ENCODE results near the gene KRT2. TPM values are rescaled to one million over a fixed set of nuclear protein-coding genes. Genes with fewer than 3 reads are reported as not detected.
A peak's percentile ranks its signal among the peaks of the same experiment; 100 is the strongest.

KRT2 gene
- total and polyA plus RNA-seq, 2 of the 8 experiments (the other 6 are each of a cell fraction or from before 2014, with no cell fraction given): not detected

DNA sequence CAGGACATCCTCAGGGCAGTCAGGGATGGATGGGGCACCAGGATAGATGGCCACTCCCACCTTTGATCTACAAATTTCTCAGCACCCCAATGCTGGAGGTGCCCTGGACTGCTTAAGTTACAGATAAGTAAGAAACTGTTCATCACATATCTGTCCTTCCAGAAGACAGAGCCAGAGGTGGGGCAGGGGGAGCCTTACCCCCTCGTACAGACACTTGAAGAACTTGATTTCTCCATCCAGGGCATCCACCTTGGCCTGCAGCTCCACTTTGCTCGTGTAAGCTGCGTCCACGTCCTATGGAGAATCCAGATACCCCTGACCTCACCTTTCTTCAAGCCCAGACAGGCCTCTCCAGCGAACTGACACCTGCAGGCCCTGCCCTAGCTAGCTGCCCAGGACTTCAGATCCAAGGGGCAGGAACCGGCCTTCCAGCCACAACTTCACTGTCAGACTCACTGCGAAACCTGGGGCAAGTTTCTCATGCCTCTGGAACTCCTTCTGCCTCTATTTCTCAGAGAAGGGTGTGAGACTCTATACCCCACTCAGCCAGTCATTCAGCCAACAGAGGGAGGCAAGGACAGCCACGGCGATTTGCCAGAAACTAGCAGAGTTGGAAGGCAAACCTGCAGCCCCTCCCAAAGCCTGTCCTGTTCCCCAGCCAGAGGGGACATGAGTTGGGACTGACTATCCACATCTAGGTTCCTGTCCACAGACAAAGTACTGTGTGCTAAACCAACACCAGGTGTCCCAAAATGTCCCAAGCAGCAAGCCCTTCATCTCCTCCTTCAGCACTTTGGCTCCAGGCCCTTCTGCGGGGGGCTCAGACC, 37.4 kb downstream of the KRT2 start:
- no peak overlapping the region for H3K9ac ChIP-seq (replicated peaks in 1 of 4; ENCODE audit: extremely low read depth in 1 of 4, low read depth in 3 of 4, low read length in 3 of 4)
- ChIA-PET POLR2A (ENCODE audit: partially characterized antibody) (no interaction called here), CTCF (ENCODE audit: partially characterized antibody) (interaction anchor here (1.0 kb wide), 2 partner anchors 92 to 255 kb away, joined by 3 read pairs; no protein-coding TSS in a partner anchor)
- H3K27ac ChIP-seq (ENCODE audit: low read depth, low read length): no peak overlapping the region
- WGBS, 2 experiments (ENCODE audit: extremely low coverage in 1 of 2, insufficient coverage in 1 of 2, insufficient read length in 1 of 2, insufficient replicate concordance in 2 of 2, low coverage in 1 of 2, low lambda C conversion rate in 2 of 2, missing lambda C conversion rate in 1 of 2): 88% methylated on average over 10 of the region's 10 CpGs; no CpG with 5 or more reads in 1 of the 2 experiments
- H3K79me1 ChIP-seq (ENCODE audit: low read depth, low read length): no peaks in the 10 kb centered on the region
- H3K9me3 ChIP-seq (ENCODE audit: insufficient read depth in 2 of 2, low read depth in 1 of 2, low read length in 1 of 2): no peaks in the 10 kb centered on the region
- H3K4me2 ChIP-seq (ENCODE audit: insufficient read depth in 1 of 2, low read depth in 2 of 2, low read length in 2 of 2): no peak overlapping the region
- H4K5ac ChIP-seq (ENCODE audit: insufficient read length, low read depth, low read length): no peak overlapping the region
- H2AFZ ChIP-seq (ENCODE audit: low read length): no peak overlapping the region
- no peaks in the 10 kb centered on the region for H3K36me3 ChIP-seq (ENCODE audit: control insufficient read depth in 2 of 4, insufficient read depth in 4 of 4, low read length in 3 of 4)
- no peak overlapping the region for H4K8ac ChIP-seq (ENCODE audit: extremely low read depth, insufficient read depth, low read length)
- no peak overlapping the region for H3K23ac ChIP-seq (ENCODE audit: insufficient read length)
- no peak overlapping the region for H3K4ac ChIP-seq (replicated peaks; ENCODE audit: insufficient read length, low read depth, low read length)
- TF ChIP-seq POLR2AphosphoS5 (IDR thresholded peaks at IDR 0.05; ENCODE audit: low read depth, low read length) (no peak), TBP (IDR thresholded peaks at IDR 0.05; ENCODE audit: low read depth, low read length) (no peak)
- FAIRE-seq: no peak
- no peaks in the 10 kb centered on the region for H3K79me2 ChIP-seq (ENCODE audit: control insufficient read depth in 1 of 2, insufficient read depth in 2 of 2, low read length in 2 of 2)
- H2BK5ac ChIP-seq (ENCODE audit: low read depth, low read length): no peak overlapping the region
- no peaks in the 10 kb centered on the region for H4K20me1 ChIP-seq (replicated peaks in 1 of 2; ENCODE audit: control insufficient read depth in 1 of 2, insufficient read depth in 2 of 2, low read length in 2 of 2)
- no peak overlapping the region for H2BK120ac ChIP-seq (replicated peaks; ENCODE audit: low read depth, low read length)
- peaks cover 0 to 3% (median 0%) of the 10 kb centered on the region in 4 experiments; a peak in 1 of 7 replicates for H3K4me1 ChIP-seq (replicated peaks in 1 of 4; ENCODE audit: control insufficient read depth in 3 of 4, insufficient read depth in 4 of 4, low read length in 3 of 4)
- no peak overlapping the region for H4K91ac ChIP-seq (replicated peaks; ENCODE audit: insufficient read length, low read length)
- no peaks in the 10 kb centered on the region for H3K27me3 ChIP-seq (replicated peaks in 1 of 4; ENCODE audit: control insufficient read depth in 3 of 4, extremely low read depth in 1 of 4, insufficient read depth in 3 of 4, low read length in 3 of 4)
- no peak overlapping the region for H2BK15ac ChIP-seq (ENCODE audit: low read length)
- H3K56ac ChIP-seq (replicated peaks; ENCODE audit: insufficient read length, low read depth, low read length): no peak overlapping the region
- no peak overlapping the region for H2BK12ac ChIP-seq (ENCODE audit: low read depth, low read length)
- no peak overlapping the region for H3K18ac ChIP-seq (ENCODE audit: extremely low read depth, low read length)
- no peak overlapping the region for H3K14ac ChIP-seq (ENCODE audit: insufficient read length)
- no peak overlapping the region for H2BK20ac ChIP-seq (ENCODE audit: low read length)
- H2AK5ac ChIP-seq (ENCODE audit: low read depth, low read length): no peak overlapping the region
- H3K4me3 ChIP-seq (ENCODE audit: extremely low read depth in 1 of 4, insufficient read depth in 2 of 4, low read depth in 3 of 4, low read length in 4 of 4): no peak overlapping the region
- DNase-seq (ENCODE audit: low read depth in 1 of 2, low spot score in 2 of 2): peak in 1 of 2 experiments; percentile 16
- no peaks in the 10 kb centered on the region for H3K23me2 ChIP-seq (ENCODE audit: low read depth, low read length)
